Stimulated activated CD4-positive, alpha-beta T cell treated with anti-CD3 and anti-CD28 coated beads, TNF-alpha, amount 100 ng/mL, for 4 hours (primary cell): ENCODE results near the gene FYN.

Experiments
- DNase-seq, 3 experiments: peaks; one replicate each; pipeline ENCODE4 v3.0.0-alpha.2; 2020; ENCODE audit warnings: low read depth in 3 of 3

Gene FYN

DNA sequence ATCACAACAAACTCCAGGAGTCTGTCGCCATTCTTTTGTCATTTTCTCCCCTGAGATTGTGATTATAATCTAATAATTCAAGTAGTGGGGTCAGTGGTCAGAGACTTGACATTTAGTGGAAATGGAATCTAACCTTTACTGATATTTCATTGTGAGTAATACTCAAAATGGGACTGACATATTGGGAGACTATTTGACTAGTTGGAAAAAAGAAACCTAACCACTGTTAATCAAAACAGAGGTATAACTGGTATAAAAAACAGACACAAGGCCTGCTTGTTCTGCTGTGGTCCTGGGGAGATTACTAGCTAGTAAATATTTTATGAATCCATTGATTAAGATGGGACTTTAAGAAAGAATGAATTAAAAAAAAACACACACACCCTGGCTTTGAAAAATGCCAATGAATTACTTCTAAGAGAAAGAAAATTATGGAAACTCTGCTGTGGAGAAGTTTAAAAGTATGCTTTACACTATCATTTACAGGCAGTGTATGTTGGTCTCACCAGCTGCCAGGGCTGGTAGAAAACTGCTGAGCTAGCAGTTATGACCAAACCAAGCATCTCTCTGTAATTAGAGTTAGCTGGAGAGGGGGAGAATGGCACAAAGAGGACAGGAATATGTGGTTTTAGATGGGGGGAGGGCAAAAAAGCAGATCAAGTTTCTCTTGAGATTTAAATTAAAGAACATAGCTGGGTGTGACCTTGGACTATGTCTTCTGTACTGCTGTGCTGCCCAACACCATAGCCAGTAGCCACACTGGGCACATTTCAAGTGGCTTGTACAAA, 103.7 kb downstream of the FYN start:
- no peak for DNase-seq

DNA sequence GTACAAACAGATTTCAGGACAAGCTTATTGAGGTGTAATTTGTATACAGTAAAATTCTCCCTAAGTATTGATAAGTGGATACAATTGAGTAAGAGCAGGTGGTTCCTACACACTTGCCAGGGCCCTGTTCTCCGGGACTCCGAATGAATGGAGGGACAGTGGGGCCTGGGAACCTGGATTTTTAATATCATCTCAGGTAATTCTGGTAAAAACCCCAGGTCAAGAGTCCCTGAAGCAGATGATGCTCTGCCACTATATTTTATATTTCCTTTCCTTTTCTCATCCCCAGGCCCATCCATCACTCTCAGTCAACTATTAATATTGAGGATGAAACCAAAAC, 104.9 kb downstream of the FYN start:
- DNase-seq: no peak

DNA sequence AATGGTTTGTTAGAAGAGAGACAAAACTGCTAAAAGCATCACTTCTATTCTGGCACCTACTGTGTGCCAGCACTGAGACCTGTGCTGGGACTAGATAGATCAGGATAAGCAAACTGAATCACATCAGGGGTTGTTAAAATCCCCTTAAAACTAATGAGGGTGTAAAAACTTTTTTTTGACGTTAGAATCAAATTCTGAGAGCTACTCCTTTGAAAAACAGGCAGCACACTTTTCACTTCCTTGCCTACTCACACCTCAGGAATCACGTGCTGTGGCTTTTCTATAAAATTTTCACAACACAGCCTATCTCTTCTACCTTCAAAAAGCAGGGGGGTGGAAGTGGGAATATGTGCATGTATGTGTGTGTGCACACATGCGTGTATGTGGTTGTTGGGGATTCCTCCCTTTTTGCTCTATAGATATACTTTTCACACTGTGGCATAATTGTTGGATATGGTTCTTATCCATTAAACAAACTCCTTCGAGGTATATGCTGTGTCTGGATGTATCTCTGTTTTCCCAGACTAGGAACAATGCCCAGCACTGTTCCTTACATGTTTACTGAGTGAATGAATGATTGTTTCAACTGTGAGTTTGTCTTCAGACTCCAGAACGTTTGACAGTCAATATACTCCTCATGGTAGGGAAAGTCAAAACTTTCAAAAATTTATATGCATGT, 105.4 kb downstream of the FYN start:
- DNase-seq: no peak

DNA sequence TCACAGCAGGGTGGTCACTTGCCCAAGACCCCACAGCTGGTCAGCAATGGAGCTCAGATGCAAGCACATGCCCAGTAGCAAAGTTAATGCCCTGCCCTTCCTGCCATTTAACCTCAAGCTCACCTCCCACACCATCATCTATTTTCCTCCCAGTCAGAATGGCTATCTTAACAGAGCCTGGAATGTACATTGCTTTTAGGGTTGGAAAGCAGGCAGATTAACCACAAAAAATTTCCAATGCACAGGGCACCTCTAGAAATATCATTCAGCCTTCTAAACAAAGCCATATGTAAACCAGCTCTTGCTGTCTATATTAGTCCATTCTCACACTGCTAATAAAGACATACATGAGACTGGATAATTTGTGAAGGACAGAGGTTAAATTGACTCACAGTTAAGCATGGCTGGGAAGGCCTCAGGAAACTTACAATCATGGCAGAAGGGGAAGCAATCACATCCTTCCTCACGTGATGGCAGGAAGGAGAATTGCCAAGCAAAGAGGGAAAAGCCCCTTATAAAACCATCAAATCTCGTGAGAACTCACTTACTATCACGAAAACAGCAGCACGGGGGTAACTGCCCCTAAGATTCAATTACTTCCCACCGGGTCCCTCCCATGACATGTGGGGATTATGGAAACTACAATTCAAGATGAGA, 106.9 kb downstream of the FYN start:
- DNase-seq: no peak

DNA sequence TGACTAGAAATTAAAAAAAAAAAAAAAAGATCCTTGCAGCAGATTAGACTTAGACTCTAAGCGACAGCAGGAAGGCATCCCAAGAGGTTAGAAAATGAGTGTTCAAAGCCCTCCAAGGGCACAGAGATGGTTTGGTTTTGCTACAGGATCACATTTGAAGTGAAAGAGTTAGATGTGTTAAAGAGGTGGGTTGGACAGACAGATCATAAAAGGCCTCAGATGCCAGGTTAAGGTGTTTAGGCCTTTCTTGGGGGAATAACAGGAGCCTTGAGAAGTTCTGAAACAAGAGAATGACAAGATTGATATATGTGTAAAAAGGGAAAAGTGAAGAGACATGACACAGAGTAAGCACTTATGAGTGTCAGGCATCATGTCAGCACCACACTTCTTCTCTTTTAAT, 107.5 kb downstream of the FYN start:
- no peak for DNase-seq

DNA sequence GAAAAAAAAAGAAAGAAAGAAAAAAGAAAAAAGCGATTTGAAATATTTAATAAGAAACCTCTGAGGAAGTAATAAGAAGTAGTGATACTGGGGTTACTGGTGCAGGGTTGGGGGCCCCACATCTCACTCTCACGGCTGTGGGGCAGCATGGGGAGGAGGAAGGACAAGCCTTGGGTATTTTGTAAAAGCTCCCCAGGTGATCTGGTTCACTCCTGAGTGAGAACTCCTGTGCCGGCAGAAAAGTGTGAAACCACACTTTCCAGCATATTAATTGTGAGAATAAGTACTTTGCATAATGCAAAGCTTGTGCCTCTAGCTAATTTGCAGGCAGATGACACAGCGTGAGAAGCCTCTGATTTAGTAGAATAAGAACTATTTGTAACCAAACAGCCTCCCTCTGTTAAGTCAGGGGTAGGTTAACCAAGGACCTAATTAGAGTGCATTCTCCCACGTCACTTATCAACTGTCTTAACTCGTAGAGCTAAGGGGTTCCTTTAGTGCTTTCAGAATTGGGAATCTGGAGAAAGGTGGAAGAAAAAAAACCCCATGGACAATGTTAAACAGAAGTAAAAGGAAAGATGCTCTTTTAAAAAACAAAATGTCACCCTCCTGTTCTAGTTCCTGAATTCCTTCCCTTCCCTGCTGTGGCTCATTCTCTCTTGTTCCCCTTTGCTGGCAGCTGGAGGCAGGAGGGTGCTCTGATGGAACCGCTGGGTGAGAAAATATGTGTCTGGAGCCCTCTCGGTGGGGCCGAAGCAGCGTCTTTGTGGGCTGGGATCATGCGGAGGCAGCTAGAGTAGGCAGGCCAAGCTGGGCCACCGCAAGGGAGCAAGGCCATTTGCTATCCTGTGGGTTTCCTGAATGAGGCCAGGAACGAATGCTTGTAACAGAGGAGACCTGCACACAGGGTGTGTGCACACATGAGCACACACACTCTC, 108.7 kb downstream of the FYN start:
- DNase-seq: no peak

DNA sequence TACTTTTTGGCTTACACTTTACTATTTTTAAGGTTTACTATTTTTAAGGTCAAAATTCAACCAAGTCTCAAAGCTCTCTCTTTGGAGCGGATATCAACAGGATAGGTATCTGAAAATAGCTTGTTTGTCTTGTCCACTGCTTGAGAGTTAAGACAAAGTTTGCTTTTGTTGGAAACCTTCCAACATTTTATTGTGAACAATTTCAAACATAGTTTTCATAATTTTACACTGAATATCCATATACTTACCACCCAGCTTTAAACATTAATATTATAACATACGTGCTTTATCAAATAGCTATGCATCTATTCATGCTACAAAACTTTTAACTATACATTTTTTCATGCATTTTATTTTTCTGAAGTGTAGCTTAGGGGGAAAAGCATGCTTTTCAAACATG, 109.9 kb downstream of the FYN start:
- no peak for DNase-seq

DNA sequence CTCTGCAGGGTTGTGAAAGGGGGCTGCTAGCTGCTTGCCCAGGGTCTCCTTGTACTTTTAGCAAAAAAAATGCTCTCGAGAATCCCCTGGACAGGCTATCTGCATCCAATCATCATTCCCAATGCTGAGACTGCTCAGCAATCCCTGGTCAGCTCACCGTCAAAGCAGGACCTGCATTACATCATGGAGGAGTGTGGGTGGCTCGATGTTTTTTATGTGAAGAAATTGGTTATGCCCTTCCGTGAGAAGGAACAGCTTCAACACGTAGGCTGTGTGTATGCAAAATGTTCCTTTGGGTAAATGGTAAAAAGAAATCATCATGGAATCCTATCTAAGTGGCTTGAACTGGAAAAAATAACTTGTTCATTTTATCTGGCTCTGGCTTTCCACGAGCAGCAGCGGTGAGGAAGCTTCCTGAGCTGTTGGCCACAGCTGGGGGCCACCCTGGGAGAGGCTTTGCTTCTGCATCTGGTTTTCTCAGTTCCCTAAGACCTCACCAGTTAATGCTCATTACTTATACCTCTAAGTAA, 111.4 kb downstream of the FYN start:
- DNase-seq: peak in 1 of 3 experiments; percentile 30

DNA sequence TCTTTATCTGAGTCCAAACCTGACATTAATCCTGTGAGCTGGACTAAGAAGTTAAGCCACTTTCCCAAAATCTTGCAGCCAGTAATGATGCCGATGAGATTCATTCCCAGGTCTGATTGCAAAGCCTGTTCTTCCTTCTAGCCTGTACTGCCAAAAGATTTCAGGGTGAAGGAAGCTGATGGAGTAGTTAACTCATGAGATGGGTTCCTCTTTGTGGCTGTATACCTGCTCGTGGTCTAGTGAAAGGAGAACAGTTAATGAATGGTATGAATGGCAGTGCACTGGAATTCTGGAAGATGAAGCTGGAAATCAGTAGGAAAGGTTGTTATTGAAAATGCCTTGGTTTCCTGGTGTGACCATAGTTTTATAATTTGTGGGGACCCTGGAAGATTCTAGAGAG, 112.0 kb downstream of the FYN start:
- DNase-seq: no peak

DNA sequence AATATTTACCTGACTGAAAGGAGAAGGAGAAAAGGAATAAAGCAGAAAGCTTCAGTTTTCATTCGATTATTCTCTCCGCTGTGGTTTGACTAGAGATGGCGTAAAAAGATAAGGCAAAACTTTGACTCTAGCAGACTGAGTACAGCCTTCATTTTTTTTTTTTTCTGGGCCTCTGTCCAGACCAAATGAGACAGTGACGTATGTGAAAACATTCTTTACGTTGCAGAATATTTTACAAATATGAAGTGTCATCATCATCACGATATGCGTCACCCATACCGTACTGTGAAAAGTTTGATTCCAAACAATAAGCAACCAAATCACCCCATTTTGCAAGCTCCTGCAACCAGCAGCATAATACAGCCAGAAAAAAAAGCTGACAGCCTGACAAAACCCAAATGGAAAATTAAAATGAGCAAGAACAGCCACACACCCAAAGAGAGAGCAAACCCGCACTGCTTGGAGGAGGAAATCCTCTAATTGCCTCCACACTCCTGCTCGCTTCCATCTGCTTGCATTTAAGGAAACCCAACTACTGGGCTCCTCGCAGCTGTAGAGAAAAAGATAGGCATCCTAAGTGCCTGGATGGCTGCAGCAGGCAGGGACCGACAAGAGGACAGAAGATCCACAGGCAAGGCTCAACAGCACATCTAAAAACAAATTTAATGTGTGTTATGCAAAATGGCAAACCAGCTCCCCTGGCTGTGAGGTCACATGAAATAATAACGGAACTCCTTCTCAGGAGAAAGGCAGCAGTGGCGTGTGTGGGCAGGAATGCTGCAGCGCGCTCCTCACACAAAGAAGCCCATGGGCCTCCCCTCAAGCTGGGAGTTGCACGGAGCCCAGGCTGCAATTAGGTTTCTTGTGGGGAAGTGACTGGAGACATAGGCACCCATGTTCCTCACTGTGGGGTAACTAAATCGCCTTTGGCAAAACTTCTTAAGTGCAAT, 113.1 kb downstream of the FYN start:
- DNase-seq: no peak

DNA sequence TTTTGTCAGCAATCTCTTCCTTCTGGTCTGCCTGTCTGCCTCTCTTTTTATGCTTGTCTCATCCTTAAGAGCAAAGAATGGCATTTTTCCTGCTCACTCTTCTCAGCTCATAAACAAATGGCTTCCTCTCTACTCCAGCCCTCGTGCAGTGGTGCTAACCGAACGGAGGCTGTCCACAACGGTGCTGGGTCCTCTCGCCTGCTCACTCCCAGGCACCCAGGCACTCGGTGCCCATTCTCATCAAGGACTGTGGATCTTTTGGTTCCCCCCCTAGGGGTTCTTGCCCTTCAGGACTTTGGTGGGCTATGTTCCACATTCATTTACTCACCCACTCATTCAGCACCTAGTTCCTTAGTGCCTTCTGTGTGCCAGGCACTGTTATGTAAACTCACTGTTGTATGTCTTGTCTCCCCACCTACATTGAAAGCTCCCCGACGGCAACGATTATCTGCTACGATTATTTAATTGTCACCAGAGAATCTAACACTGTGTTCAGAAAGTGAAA, 113.9 kb downstream of the FYN start:
- DNase-seq: no peak

DNA sequence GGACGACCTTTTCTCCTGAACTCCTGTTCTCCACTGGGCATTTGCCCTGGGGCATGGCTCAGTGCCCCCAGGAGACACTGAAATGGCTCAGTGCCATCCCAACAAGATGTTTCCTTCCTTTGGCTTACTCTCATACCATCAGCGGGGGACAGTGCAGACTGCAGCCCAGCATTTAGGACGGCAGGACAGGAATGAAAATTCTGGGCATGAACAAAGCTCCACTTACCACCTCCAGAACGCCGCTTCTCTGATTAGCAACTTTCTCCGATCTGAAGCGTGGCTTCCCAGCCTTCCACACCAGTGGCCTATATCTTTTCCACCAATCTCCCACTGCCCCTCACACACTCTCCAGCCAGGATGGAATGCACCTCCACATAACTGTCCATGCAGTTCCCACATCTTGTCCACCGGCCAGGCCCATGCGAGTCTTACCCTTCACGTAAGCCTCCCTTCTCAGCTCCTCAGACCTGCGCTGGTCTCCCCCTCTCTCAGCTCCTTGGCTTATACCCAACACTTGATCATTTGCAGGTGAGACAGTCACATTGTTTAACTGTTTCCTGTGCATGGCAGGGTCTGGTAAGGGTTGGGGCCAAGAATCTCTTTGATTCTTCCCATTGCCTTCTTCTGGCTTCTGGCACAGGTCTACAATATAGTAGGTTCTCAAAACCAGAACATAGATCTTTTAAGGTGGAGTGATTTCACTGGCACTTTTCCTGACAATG, 114.5 kb downstream of the FYN start:
- no peak for DNase-seq

DNA sequence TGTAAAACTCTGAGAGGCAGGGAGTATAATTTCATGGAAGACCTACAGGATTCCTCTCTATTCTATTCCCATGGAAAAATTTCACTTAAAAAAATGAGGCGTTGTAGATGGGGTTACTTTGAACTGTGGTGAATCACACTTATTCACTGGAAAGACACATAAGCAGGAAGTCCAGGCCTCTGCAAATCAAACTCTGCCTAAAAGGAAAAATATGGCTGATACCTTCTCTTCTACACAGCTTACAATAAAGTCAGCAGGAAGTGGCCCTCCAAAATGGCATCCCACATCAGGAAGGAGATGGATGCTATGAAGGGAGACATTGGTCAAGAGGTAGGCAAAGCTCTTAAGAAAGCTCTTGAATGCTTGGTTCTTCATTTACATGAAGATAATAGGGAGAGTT, 115.9 kb downstream of the FYN start:
- DNase-seq: no peak

DNA sequence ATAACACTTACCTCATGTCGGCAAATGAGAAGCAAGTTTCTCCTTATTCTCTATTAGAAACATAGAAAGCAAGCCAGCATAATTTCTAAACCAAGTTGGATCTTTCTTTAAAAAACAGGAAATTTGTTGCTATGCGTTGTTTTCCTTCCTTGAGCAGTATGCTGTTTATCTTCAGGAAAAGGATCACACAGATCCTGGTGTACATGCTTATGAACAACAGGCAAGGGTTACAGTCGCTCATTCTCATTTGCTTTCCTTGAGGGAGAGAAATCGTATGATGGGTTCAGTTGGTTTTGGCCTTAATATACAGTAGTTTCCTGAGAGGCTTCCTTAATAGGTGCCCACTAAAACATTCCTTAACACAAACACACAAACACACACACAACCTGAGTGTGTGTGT, 118.8 kb downstream of the FYN start:
- DNase-seq: no peak

DNA sequence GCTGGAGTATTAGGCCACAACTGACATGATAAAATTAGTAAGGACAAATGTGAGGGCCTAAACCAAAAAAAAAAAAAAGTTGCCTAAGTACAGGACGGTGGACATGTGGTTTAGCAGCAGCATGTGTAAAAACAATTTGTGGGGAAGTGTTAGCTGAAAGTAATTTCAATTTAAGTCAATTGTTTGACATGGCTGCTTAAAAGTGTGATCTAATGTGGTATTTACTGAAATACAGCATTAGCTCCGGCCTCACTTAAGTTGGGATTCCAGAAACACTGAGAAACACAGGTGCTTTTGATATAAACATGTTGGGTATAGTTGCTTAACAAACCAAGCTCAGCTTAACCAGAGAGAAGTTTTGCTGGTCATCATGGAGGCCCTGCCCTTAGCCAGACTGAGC, 119.7 kb downstream of the FYN start:
- DNase-seq: no peak

DNA sequence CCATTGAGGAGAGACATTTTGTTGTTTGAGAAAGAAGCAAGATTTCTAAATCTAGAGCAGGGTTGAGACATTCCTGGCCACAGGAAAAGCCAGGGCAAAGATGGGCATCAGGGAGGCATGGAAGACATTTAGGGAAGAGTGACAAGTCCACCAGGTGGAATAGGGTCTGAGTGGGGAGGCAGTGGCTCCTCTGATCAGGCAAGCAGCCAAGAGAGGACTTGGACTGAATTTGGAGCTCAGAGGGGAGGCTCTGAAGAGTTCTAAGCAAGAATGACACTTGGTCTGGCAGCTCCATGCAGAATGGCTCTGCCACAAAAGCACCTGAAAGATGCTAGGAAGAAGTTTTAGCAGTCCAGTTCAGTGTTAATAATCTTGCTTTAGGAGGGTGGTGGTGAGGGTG, 120.8 kb downstream of the FYN start:
- DNase-seq: no peak

DNA sequence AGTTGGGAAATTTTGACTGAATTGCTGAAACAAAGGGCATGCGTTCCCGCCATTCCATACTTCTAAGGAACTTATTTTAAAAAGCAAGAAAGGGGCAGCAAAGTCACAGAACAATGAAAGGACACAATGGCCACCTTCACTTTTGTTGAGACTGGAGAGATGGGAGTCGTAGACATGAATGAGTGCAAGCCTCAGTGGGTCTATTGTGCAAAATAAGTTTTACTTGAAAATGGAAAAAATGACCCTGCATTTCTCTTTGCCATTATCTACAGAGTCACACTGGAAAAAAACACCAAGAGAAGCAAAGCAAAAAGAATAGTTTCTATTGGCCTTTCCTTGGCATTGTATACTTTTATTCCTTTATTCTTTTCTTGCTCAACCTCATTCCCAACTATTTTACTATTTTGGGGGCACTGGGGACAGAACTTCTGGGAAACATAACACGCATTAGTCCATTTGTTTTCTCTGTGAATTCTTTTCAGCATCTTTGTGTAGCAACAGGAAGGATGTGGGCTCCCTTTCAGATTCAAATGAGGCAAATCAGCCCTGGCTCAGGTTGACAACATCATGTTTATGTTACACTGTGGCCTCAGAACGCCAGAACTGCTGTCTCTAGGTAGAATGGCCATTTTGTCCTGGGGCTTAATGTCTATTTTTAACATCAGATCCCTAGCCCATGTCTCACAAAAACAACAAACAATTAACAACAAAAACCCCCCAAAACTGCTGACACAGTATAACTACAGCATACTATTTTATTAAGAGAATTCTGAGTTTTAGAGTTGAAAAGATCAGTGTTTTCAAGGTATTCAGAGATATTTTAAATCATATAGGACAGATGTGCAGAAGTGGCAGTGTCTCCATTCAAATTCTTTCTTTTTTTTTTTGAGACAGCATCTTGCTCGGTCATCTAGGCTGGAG, 122.2 kb downstream of the FYN start:
- no peak for DNase-seq

DNA sequence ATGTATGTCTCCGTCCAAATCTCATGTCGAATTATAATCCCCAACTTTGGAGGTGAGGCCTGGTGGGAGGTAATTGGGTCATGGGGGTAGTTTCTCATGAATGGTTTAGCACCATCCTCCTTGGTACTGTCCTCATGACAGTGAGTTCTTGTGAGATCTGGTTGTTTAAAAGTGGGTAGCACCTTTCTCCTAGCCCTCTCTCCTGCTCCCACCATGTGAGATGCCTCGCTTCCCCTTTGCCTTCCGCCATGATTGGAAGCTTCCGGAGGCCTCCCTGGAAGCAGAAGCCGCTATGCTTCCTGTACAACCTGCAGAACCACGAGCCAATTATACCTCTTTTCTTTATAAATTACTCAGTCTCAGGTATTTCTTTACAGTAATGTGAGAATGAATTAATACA, 123.1 kb downstream of the FYN start:
- DNase-seq: no peak

DNA sequence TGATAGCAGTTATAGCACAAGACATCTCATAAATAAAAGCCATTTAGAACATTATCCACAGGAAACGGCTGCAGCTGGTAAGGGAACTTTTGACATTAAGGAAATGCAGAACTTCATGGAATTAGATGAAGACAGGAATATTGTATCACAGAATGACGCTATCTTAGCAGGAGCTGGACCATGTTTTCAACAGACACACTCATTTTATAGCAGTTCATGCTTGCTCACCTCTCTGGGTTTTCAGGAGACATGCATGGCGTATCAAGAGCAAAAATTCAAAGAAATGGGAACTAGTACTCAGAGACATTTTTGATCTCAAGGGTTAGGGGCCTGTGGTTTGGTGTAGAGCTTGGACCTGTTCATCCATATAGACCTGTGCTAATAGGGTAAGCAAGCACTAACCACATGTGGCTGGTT, 125.0 kb downstream of the FYN start:
- DNase-seq: no peak
